ENCODE measurements around the gene BFSP1.

Gene BFSP1

DNA sequence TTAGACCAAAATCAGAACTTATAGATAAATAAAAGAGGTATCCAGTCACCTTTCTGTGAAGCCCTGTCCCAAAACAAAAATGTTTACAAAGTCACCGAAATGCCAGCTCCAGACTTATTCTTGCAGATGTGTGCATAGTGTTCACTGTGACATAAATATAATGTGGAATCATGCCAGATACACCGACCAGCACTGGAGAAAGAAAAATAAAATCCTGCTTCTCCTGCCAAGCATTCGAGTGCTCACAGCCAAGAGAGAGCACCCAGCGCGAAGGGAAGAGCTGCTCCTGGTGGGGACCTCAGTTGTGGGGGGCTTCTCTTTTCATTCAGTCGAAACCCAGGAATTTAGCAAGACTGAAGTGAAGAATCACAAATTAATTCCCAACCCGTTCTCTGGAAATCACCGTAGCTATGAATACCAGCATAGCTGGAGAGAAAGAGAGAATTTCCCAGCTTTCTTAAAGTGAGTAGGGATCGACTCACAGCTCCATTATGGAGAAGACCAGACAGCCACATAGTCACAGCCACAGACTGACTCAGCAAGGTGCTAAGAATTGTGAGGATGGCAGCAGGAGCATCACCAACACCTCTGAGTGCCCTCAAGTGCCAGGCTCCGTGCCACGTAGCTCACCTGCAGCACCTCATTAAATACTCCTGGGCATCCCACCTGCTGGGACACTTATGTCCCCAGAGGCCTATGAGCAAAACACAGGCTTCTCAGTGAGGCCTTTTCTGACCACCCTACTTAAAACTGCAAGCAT lies 33.2 kb downstream of the BFSP1 start:
- no peak for DNase-seq (ENCODE audit: low read depth)

GRCh38 chr20:17495826-17496225 lies 35.4 kb downstream of the BFSP1 start:
- DNase-seq (ENCODE audit: low read depth) = no peak

DNA sequence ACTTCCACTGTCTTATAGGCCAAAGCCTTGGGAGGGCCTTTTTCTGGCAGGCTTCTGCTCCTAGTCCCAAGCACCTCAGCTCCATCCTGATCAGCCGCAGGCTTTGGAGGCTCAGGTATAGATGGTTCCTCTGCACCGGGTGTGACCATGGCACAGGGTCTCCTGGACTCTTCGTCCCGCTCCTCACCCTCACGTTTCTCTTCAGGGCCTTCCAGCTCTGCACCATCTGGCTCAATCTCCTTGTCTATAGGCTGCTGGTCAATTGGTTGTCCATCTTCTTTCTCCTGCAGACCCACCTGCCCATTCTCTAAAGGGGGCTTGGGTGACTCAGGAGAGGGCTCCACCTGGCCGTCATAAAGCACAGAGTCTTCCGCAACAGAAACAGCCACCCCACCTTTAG lies 37.0 kb downstream of the BFSP1 start:
- no peak for DNase-seq (ENCODE audit: low read depth)

- no peak for DNase-seq (ENCODE audit: low read depth)
These were observed 38.0 kb downstream of the BFSP1 start for GRCh38 chr20:17493173-17493572.

DNA sequence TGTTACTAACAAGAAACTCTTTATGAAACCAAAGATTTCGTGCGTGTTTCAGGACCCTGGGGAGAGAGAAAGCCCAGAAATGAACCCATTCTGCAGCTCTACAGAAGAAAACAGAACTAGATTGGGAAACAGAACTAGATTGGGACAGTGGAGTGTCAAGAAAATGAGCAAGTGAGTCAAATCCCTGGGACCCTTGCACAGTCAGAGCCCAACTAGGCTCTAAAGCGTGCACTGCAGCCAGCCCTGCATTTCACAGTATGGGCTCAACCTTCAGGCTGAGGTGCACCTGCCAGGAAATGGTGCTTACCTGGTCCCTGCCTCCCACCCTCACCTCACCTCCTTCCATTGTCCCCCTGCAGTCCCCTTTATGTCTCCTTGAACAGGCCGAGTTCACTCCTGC lies 39.7 kb downstream of the BFSP1 start:
- no peak for DNase-seq (ENCODE audit: low read depth)

GRCh38 chr20:17491041-17491440 lies 40.1 kb downstream of the BFSP1 start:
- no peak for DNase-seq (ENCODE audit: low read depth)

DNA sequence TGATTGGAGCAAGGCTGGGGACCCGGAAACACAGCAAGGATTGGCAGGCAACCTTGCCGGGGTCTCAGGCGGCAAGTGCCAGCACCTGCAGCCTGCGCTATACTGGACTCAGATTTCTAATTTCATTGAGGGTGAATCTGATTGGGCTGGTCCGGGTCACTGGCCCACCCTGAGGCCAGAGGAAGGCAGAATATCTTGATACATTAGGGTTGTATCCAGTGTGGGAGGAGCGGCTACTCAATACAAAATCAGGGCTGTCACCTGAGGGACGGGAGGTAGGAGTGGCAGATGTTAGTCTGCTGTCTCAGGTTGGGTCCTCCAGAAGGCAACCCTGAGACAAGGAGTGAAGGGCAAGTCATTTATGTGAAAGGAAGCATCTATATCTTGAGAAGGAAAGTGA lies 40.7 kb downstream of the BFSP1 start:
- DNase-seq (ENCODE audit: low read depth) = no peak

DNA sequence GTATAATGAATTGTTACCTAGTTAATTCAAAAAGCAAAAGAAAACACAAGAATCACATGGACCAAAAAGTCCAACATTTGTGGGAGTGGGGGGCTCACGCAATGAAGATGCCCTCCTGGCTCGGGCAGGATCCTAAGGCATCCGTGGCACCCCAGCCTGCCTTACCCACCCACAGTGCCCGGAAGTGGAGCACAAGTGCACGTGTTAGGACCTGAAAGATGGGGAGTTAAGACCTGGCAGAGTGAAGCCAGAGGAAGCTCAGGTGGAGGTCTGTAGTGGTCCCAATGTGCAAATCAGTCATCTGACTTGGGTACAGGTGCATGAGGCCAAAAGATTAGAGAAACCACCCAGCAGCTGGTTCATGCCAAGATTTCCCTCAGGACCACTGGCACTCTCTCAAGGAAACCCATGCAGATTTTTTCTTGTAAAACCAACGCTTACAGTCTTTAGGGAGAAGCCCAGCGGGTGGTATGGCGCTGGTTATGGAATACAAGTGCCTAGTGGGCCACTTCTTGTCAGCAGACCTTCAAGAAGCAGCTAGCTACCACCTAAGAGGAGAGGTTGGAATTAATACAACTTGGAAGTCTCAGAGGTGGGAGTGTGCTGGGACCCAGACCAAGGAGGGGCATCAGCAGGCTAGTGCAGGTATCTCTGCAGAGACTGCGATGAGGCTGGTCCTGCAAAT lies 42.1 kb downstream of the BFSP1 start:
- no peak for DNase-seq (ENCODE audit: low read depth)

GRCh38 chr20:17485017-17485416 lies 46.2 kb downstream of the BFSP1 start:
- no peak for DNase-seq (ENCODE audit: low read depth)

DNA sequence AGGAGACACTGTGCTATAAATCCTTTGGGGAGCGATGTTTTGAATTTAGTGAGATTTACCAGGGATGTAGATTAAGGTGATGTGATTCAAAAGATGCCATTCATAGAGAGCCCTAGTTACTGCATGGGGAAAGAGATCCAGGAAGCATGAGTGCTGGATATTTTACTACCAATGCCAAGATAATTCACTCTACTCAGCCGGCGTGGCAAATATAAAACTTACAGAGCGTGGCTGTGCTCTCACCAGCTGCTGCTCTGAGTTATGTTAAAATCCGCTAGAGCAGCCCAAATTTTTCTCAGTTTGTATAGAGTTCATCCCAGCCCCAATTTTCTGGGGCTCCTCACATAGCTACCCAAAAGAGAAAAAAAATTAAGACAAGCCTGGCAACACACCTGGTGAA lies 48.6 kb downstream of the BFSP1 start:
- DNase-seq (ENCODE audit: low read depth) = no peak

GRCh38 chr20:17481661-17482060 lies 49.5 kb downstream of the BFSP1 start:
- no peak for DNase-seq (ENCODE audit: low read depth)

- no peak for DNase-seq (ENCODE audit: low read depth)
These were observed 50.5 kb downstream of the BFSP1 start for GRCh38 chr20:17480696-17481095.

GRCh38 chr20:17479063-17479657 lies 52.0 kb downstream of the BFSP1 start:
- no peak for DNase-seq (ENCODE audit: low read depth)

GRCh38 chr20:17473659-17474058 lies 57.5 kb downstream of the BFSP1 start:
- no peak for DNase-seq (ENCODE audit: low read depth)

- no peak for DNase-seq (ENCODE audit: low read depth)
These were observed 59.5 kb downstream of the BFSP1 start for GRCh38 chr20:17471606-17472187.

DNA sequence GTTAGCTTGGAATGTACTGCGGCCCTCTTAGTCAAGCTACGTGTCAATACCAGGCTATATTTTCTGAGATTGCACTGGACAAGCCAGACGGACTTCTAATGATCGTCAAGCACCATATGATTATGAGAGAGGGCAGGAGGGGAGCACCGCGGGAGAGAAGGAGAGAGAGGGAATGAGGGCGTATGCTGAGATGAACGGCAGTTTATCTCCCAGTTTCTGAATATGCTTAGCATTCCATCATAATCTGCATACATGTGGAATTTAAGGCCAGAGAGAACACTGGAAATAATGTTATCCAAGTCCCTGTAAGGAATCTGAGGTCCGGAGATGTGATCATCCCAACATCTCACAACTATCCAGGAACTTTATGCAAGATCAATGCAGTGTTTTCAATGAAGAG lies 60.2 kb downstream of the BFSP1 start:
- DNase-seq (ENCODE audit: low read depth) = no peak

GRCh38 chr20:17470521-17470920 lies 60.7 kb downstream of the BFSP1 start:
- DNase-seq (ENCODE audit: low read depth) = no peak

GRCh38 chr20:17469246-17470030 lies 61.7 kb downstream of the BFSP1 start:
- no peak for DNase-seq (ENCODE audit: low read depth)

GRCh38 chr20:17468073-17468840 lies 62.9 kb downstream of the BFSP1 start:
- no peak for DNase-seq (ENCODE audit: low read depth)

DNA sequence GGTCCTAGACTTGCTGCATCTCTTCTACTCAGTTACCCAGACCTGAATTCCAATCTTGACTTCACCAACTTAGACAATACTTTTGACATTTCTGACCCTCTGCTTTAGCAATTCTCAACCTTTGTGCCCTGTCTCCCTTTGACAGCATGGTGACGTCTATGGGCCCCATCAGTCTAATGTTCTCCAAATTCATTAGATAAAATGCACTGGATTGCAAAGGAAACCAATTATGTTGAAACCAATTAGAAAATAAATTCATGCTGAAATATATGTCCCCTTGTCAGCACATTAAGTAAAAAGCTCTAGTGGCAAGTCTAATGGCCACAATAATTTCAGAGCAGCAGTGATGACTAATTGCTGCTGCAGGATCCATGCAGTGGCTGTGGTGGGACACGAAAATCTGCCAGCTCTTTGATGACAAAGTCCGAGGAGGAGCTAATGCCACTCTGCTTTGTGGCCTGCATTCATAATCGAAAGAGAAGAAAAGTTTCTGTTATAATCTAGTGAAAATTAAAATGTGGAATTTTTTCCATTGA lies 64.0 kb downstream of the BFSP1 start:
- no peak for DNase-seq (ENCODE audit: low read depth)

- no peak for DNase-seq (ENCODE audit: low read depth)
These were observed 64.5 kb downstream of the BFSP1 start for GRCh38 chr20:17466641-17467040.
